NB4 (cell line): ENCODE results near the gene ERBIN.

ENCODE experiments used
- DNase-seq: peaks from one replicate; pipeline ENCODE4 v3.0.0; 2010; ENCODE audit warnings: low read depth
- H3K4me3 ChIP-seq: one replicate; pipeline ENCODE4 v1.5.1; 2011; ENCODE audit warnings: mild to moderate bottlenecking, low read depth, low read length, moderate library complexity
- MYC ChIP-seq: IDR thresholded peaks from 2 replicates; pipeline ENCODE4 v1.6.1; 2011; ENCODE audit warnings: low read depth, low read length
- POLR2A ChIP-seq: IDR thresholded peaks from 2 replicates; pipeline ENCODE4 v1.6.1; 2011; ENCODE audit warnings: mild to moderate bottlenecking; ENCODE audit not compliant: insufficient read length; ENCODE audit errors: extremely low read depth
- TF ChIP-seq, protein P1 (sequence below): IDR thresholded peaks from 2 replicates; pipeline ENCODE4 v1.6.1; 2011; ENCODE audit warnings: low read depth, low read length
- TF ChIP-seq, protein P2 (sequence below): IDR thresholded peaks from one replicate; pipeline ENCODE4 v1.5.1; 2012; ENCODE audit warnings: low read depth, low read length

ERBIN gene

GRCh38 chr5:65994117-65994786, 67.9 kb downstream of the ERBIN start:
- H3K4me3 ChIP-seq, result no peak overlapping the region
- TF ChIP-seq POLR2A, result no peak
- TF ChIP-seq, protein P1, sequence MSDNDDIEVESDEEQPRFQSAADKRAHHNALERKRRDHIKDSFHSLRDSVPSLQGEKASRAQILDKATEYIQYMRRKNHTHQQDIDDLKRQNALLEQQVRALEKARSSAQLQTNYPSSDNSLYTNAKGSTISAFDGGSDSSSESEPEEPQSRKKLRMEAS, result no peak
- no peak for TF ChIP-seq MYC
- TF ChIP-seq, protein P2, sequence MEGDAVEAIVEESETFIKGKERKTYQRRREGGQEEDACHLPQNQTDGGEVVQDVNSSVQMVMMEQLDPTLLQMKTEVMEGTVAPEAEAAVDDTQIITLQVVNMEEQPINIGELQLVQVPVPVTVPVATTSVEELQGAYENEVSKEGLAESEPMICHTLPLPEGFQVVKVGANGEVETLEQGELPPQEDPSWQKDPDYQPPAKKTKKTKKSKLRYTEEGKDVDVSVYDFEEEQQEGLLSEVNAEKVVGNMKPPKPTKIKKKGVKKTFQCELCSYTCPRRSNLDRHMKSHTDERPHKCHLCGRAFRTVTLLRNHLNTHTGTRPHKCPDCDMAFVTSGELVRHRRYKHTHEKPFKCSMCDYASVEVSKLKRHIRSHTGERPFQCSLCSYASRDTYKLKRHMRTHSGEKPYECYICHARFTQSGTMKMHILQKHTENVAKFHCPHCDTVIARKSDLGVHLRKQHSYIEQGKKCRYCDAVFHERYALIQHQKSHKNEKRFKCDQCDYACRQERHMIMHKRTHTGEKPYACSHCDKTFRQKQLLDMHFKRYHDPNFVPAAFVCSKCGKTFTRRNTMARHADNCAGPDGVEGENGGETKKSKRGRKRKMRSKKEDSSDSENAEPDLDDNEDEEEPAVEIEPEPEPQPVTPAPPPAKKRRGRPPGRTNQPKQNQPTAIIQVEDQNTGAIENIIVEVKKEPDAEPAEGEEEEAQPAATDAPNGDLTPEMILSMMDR, result no peak
- DNase-seq, result no peak

- TF ChIP-seq, protein P2, result no peak
- TF ChIP-seq MYC, result no peak
- TF ChIP-seq POLR2A, result no peak
- TF ChIP-seq, protein P1, result no peak
- H3K4me3 ChIP-seq, result no peak overlapping the region
- DNase-seq, result no peak
These were observed 72.8 kb downstream of the ERBIN start for GRCh38 chr5:65999061-65999723.

DNA sequence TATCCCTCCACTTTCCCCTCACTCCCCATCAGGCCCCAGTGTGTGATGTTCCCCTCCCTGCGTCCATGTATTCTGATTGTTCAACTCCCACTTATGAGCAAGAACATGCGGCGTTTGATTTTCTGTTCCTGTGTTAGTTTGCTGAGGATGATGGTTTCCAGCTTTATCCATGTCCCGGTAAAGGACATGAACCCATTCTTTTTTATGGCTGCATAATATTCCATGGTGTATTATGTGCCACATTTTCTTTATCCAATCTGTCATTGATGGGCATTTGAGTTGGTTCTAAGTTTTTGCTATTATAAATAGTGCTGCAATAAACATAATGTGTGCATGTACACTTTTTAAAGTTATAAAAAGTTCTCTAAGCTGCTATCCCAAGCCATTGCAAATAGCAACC, 75.6 kb downstream of the ERBIN start:
- DNase-seq, result no peak
- no peak overlapping the region for H3K4me3 ChIP-seq
- TF ChIP-seq, protein P2, result no peak
- TF ChIP-seq POLR2A (no peak), MYC (no peak)
- TF ChIP-seq, protein P1, result no peak

DNA sequence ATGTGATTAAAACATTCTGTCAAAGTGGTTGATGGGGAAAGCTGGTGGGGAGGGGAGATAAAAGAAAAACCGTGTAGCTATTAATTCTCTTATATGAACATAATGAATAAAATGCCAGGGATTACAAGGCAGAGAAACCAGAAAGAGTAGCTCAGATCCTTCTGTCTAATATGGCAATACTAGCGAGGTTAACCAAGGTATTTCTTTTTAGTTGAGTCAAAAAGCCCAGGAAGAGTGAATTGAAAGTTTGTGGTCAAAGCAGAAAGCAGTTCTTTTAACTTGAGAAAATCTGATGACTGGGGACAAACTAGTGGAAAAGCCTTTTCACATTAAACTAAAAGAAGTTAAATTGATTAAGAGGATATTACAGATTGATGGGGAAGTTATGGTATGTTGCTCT, 76.0 kb downstream of the ERBIN start:
- TF ChIP-seq, protein P1, result no peak
- TF ChIP-seq POLR2A (no peak), MYC (no peak)
- TF ChIP-seq, protein P2, result no peak
- no peak for DNase-seq

DNA sequence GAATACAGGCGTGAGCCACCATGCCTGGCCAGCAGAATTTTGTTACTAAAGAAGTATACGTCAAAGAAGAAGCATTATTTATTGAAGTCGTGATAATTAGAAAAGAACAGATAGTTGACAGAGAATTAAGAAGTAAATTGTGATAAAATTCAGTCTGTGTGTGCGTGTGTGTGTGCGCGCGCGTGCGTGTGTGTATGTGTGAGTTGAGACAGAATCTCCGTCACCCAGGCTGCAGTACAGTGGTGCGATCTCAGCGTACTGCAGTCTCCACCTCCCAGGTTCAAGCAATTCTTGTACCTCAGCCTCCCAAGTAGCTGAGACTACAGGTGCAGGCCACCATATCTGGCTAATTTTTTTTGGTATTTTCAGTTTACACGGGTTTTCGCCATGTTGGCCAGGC, 77.8 kb downstream of the ERBIN start:
- TF ChIP-seq, protein P2, result no peak
- TF ChIP-seq POLR2A, result no peak
- no peak for TF ChIP-seq MYC
- TF ChIP-seq, protein P1, result no peak
- DNase-seq, result no peak
- H3K4me3 ChIP-seq, result no peak overlapping the region

More for the DNA sequence above, 76.0 kb downstream of the ERBIN start:
- H3K4me3 ChIP-seq, result no peak overlapping the region
